ENCODE measurements around the gene NALCN.
"Not testable (repeated sequence)": the region's sequence is repeated elsewhere in the genome, so short reads cannot be mapped to it uniquely, and the experiment has no call there.

The NALCN gene

DNA sequence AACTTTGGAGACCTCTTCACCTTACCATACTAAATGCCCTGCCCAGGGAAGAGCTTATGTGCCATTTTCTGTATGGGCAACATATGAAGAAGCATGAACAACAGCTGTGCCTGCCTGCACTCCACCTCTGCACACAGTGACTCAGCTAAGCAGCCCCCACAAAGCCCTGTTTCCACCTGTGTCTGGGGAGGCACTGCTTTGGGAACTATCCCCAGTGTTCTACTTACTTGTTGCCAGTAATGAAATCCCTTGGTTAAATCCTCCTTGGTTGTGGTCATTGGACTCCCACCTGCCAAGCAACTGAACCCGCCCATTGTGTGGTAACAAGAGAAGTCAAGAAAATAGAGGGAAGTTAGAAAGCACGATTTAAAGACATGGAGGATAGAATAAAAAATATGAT is 84.6 kb downstream of the NALCN start:
- no peak for DNase-seq

GRCh38 chr13:101327871-101328270 is 88.4 kb downstream of the NALCN start:
- DNase-seq, result no peak

- no peak for DNase-seq
Measured at GRCh38 chr13:101326710-101327109, 89.6 kb downstream of the NALCN start.

GRCh38 chr13:101325423-101325822 is 90.9 kb downstream of the NALCN start:
- DNase-seq, result no peak

GRCh38 chr13:101323601-101324000 is 92.7 kb downstream of the NALCN start:
- no peak for DNase-seq

DNA sequence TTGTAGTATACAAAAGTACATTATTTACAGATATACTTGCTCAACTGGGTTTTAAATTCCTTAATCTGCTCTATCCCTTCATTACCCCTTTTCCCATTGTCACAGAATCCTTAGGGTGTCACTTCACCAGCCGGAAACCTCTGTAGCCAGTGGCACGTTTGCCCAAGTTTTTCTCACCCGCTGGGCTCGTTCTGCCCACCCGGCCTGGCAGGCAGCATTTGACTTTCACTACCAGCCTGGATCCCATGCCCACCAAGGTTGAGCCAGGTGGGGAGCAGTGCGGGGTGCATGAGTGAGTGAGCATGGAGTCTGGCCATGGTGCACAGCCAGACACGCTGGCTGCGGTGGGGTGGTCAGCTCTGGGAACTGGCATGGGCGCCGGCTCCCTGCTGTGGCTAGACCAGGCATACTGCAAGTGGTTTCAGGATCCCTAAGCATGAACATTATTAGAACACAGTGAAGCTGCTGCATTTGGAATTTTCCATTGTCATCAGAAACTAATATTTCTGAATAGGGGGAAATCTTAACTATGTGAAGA is 98.3 kb downstream of the NALCN start:
- no peak for DNase-seq

DNA sequence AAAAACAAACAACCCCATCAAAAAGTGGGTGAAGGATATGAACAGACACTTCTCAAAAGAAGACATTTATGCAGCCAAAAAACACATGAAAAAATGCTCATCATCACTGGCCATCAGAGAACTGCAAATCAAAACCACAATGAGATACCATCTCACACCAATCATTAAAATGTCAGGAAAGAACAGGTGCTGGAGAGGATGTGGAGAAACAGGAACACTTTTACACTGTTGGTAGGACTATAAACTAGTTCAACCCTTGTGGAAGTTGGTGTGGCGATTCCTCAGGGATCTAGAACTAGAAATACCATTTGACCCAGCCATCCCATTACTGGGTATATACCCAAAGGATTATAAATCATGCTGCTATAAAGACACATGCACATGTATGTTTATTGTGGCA is 102.8 kb downstream of the NALCN start:
- DNase-seq, result not testable (repeated sequence)

DNA sequence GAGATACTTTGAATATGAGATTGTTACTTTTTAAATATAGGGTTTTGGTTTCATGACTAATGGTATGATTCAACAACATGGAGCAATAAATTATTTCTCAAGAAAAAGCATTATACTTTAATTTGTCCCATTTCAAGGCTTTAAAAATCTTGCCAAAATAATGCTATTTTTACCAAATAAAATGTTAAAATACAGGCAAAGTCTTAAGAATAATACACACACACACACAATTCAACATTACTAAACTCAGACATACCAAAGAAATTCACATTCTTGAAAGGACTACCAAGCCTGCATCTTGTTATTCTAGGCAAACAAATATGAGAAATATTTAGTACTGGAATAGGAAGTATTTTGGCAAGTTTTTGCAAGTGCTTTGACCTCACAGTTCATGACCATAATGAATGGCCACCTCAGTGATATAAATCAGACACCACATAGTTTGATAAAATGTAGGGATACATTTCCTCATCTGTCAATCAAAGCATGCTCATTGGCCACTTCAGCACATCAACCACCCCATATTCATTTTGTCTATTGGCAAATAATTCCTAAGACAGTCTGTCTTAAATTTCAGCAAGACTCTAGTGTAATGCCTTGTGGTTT is 107.2 kb downstream of the NALCN start:
- no peak for DNase-seq

DNA sequence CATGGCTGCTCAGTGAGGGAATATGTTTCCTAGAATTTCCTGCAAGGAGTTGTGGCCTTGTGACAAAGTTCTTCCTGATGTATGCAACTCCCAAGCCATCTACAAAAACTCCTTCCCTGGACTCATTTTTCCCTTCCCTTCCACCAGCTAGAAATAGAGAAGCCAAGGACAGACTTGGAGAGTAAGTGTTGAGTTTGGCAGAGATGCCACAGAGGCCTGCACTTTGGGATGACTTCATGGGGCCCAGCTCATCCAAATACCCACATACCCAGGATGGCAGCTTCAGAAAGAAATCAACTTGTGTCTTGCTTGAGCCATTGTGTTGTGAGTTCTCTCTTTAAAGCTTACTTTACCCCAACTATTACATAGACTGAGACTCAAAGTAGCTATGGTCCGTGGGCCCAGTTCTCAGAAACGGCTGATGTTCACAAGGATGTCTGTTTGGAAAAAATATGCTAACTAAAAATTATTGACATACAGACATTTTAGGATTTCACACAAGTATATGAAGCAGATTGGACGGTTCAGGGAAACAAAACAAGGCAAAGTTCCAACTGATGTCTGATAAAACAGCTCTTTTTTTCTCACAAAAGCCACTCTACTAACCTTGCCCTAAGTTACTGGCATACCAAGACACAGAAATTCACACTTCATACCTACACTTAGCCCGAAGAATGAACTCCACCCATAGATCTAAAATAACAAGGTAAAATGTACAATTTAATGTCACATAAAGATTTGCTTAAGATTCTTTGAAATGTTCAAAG is 107.9 kb downstream of the NALCN start:
- no peak for DNase-seq

DNA sequence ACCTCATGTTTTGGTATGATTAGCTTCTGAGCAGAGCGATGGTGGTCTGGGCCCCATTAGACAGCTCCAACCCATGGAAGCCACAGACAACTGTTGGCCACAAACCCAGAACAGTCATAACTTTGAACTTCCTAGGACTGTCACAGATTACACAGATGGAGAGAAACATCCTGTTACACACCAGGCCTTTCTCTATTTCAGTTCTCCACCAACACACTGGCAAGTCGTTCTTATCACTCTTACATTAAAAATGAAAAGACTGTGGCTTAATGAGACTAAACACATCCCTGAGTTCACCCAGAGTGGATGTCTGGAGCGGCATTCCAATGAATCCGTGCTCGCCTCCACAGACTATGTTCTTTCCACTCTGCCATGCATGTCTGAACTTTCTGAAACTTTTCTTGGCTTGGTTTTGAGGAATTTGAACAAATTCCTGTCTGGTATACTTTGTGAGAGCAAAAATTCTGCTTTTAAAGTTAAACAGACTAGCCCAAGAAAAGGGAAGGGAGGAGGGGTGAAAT is 109.1 kb downstream of the NALCN start:
- no peak for DNase-seq

- no peak for DNase-seq
Measured at GRCh38 chr13:101306773-101307172, 109.5 kb downstream of the NALCN start.

DNA sequence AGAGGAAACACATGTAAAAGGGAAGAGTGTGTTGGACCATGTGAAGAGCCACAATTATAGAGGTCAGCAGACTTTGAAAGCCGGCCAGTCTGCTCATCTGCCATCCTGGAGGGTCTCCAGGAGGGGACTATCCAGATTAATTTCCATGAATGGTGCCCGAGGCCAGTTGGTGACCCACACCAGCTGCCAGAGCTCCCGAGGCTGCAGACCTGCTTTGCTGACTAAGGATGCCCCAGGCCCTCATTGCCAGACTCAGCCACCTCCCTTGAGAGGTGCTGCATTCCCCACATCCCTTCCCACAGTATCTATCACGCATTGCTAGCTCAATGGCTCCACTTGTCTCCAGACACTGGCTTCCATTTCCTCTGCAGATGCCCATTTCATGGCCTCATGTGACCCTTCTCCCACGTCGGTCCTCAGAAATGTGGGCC is 110.3 kb downstream of the NALCN start:
- DNase-seq, result no peak

GRCh38 chr13:101303521-101303920 is 112.8 kb downstream of the NALCN start:
- DNase-seq, result no peak

DNA sequence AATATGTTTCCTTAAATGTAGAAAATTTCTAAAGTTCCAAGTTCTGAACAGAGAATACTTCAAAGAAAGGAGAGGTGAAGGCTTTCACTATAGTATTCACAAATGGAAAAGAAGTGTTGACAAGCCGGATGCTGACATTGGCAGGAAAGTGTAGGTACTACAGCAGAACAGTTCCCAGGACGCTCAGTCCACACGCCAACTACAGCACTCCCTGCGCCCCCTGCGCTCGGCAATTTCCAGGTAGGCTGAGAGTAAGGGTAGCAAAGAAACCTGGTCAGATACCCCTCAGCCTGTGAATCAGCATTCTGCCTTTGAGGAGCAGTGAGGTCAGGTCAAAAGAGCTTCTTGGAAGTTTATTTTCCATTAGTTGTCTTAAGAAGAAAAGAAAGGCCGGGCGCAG is 115.3 kb downstream of the NALCN start:
- DNase-seq, result no peak

DNA sequence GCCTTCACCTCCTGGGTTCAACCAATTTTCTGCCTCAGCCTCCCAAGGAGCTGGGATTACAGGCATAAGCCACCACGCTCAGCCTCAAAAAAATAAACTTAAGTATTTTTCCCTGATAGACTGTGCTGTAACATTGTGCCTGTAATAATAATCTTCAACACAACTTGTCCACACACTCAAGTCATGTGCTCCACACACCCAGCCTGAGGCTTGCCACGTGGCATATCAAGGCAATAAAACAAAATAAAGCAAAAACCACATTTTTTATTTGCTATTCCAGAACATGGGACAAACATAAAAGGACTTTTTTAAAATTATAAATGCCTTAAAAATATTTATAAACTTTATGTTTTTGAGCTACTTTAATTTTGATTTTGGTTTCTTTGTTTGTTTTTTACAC is 115.8 kb downstream of the NALCN start:
- DNase-seq, result no peak

DNA sequence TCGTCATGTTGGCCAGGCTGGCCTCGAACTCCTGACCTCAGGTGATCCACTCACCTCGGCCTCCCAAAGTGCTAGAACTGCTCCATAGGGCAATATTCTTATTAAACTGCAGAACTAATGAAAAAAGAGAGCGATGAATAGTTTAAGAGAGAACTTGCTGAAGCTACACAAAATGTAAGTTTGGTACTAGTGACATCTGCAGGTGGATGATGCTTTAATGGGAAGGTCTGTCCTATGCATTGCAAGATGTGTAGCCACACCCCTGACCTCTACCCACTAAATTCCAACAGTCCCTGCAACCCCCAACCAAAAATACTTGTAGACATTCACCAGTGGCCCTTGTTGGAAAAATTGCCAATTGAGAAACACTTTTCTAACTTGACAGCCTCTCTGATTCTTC is 117.8 kb downstream of the NALCN start:
- no peak for DNase-seq

- no peak for DNase-seq
Measured at GRCh38 chr13:101297794-101298193, 118.5 kb downstream of the NALCN start.

- DNase-seq, result no peak
Measured at GRCh38 chr13:101292711-101293110, 123.6 kb downstream of the NALCN start.

- DNase-seq, result no peak
Measured at GRCh38 chr13:101291646-101292515, 124.4 kb downstream of the NALCN start.

- DNase-seq, result no peak
Measured at GRCh38 chr13:101291206-101291605, 125.1 kb downstream of the NALCN start.

GRCh38 chr13:101289764-101290163 is 126.5 kb downstream of the NALCN start:
- no peak for DNase-seq

- no peak for DNase-seq
Measured at GRCh38 chr13:101283782-101284181, 132.5 kb downstream of the NALCN start.

DNA sequence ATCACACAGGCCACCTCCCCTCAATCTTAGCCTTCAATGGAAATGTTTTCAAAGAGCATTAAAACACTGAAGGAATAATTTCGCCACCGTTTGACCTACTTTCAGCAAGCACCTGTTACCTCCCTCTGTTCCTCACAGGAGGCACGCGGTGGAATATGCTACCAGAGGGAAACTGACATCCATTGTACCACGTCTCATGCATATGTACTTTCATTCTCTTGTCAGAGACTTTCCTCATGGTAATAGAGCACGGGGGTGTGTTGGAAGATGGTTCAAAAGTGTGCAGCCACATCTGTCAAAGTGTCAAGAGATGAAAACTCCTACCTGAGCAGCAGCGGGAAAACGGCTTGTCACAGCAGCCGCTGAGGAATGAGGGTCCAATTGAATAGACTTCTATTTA is 143.4 kb downstream of the NALCN start:
- no peak for DNase-seq

All from activated CD8-positive, alpha-beta memory T cell treated with anti-CD3 and anti-CD28 coated beads for 24 hours (primary cell).